ENCODE data around the gene C1orf174.

DNA sequence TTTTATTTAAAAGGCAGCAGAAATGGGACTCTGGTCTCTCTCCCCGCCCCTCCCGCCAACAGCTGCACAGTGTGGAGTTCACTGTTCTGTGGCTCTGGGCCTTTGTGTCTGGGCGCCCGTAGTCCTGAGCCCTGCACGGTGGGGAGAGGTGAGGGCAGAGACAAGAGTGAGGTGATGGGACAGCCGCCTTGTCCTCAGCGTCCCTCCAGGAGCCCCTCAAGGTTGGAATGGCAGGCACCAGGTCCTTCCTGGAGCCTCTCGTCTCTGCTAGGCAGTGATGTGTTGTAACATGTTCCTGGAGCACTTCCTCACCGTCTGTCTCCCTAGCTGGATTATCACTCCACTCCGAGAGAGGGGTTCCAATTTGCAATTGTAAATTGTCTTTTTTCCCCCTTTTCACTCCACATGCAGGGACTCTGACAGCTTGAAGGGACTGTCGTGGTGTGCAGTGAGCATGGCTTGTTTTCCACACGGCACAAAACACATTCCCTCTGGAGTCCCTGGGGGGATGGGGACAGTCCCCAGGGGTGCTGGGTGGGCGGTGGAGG, 44.6 kb upstream of the C1orf174 start:
- TF ChIP-seq CTCF (IDR thresholded peaks at IDR 0.05): no peak
- no peak for TF ChIP-seq POLR2A (IDR thresholded peaks at IDR 0.05)
